SH-SY5Y (cell line): ENCODE measurements around the gene LRRC55.

Source experiments
- GATA2 ChIP-seq: IDR thresholded peaks from 2 replicates; pipeline ENCODE4 v1.6.1; 2011; ENCODE audit warnings: mild to moderate bottlenecking, low read depth, low read length
- GATA3 ChIP-seq: IDR thresholded peaks from 2 replicates; pipeline ENCODE4 v1.6.1; 2011; ENCODE audit warnings: low read depth, mild to moderate bottlenecking, low read length, moderate library complexity

GRCh38 chr11:57199330-57199729 lies 17.6 kb downstream of the LRRC55 start:
- TF ChIP-seq GATA3 (no peak), GATA2 (no peak)
